T-cell (primary cell): Measurements from ENCODE around the gene DNM3. TPM values are rescaled to one million over a fixed set of nuclear protein-coding genes. Genes with fewer than 3 reads are reported as not detected.
A peak's percentile ranks its signal among the peaks of the same experiment; 100 is the strongest.

Source experiments
- ATAC-seq, 4 experiments: fragments of 200-7000 bp in 3 of 4; fragments of 150-1000 bp in 1 of 4; cut with Tn5 transposase; replicated peaks in 1 of 4; 1 replicate in 3 of 4; 2 replicates in 1 of 4; pipeline ENCODE4 v1.10.0; 2021; ENCODE audit warnings: moderate library complexity in 3 of 4, mild to moderate bottlenecking in 2 of 4, moderate number of reproducible peaks in 1 of 4
- CTCF ChIA-PET, 2 donors: fragments of 300-600 bp; sonication (Branson Sonifier 250); formaldehyde crosslinking; loops; one replicate each; lab custom pipeline; 2022; ENCODE audit warnings: antibody characterized with exemption in 2 of 2; lab: Charles Lee
- POLR2A ChIA-PET, 2 donors: fragments of 300-600 bp; sonication (Branson Sonifier 250); formaldehyde crosslinking; loops; one replicate each; lab custom pipeline; 2022; ENCODE audit warnings: antibody characterized with exemption in 2 of 2; lab: Charles Lee
- DNase-seq, 35 experiments: peaks; one replicate each; pipeline versions ENCODE4 v3.0.0 to v3.0.0-alpha.2; 2013 to 2023
- H3K27ac ChIP-seq: one replicate; pipeline ENCODE4 v1.5.1; 2013; ENCODE audit warnings: low read length
- H3K27me3 ChIP-seq, 2 experiments: replicated peaks in 1 of 2; 1 replicate in 1 of 2; 2 replicates in 1 of 2; pipeline versions ENCODE4 v1.6.1 to v1.7.0; 2013; ENCODE audit warnings: low read length in 1 of 2, mixed read lengths in 1 of 2; ENCODE audit not compliant: control insufficient read depth in 2 of 2, insufficient read depth in 2 of 2; ENCODE audit errors: extremely low read depth in 1 of 2
- H3K36me3 ChIP-seq, 2 donors: 1 replicate in 1 of 2; 2 replicates in 1 of 2; pipeline versions ENCODE4 v1.6.1 to v1.7.0; 2013; ENCODE audit warnings: low read length in 1 of 2; ENCODE audit not compliant: control insufficient read depth in 2 of 2, insufficient read depth in 1 of 2; ENCODE audit errors: extremely low read depth in 1 of 2
- H3K4me1 ChIP-seq, 2 experiments: 1 replicate in 1 of 2; 2 replicates in 1 of 2; pipeline versions ENCODE4 v1.6.1 to v1.7.0; 2013; ENCODE audit warnings: low read length in 2 of 2, mixed read lengths in 1 of 2; ENCODE audit not compliant: insufficient read depth in 2 of 2, control insufficient read depth in 1 of 2; ENCODE audit errors: extremely low read depth in 1 of 2
- H3K4me3 ChIP-seq, 2 donors: 1 replicate in 1 of 2; 2 replicates in 1 of 2; pipeline versions ENCODE4 v1.5.1 to v1.7.0; 2013; ENCODE audit warnings: mild to moderate bottlenecking in 2 of 2, low read length in 1 of 2, moderate library complexity in 1 of 2; ENCODE audit not compliant: control insufficient read depth in 1 of 2; ENCODE audit errors: extremely low read depth in 1 of 2
- H3K9me3 ChIP-seq: 2 replicates; pipeline ENCODE4 v1.7.0; 2013
- H3K27ac Mint-ChIP-seq, 2 donors: one replicate each; pipeline ENCODE4 v1.8.0; 2020 to 2021; ENCODE audit warnings: mild to moderate bottlenecking in 2 of 2, mixed read lengths in 2 of 2
- H3K27me3 Mint-ChIP-seq, 2 donors: one replicate each; pipeline ENCODE4 v1.8.0; 2021 to 2022; ENCODE audit warnings: mixed read lengths in 2 of 2
- H3K36me3 Mint-ChIP-seq: one replicate; pipeline ENCODE4 v1.8.0; 2021; ENCODE audit warnings: mixed read lengths
- H3K4me1 Mint-ChIP-seq, 3 donors: one replicate each; pipeline ENCODE4 v1.8.0; 2020 to 2022; ENCODE audit warnings: mixed read lengths in 3 of 3, mild to moderate bottlenecking in 1 of 3
- H3K4me3 Mint-ChIP-seq, 3 donors: one replicate each; pipeline ENCODE4 v1.8.0; 2020 to 2022; ENCODE audit warnings: mild to moderate bottlenecking in 3 of 3, mixed read lengths in 3 of 3, moderate library complexity in 3 of 3
- H3K9me3 Mint-ChIP-seq, 3 donors: one replicate each; pipeline ENCODE4 v1.8.0; 2020 to 2022; ENCODE audit warnings: mixed read lengths in 3 of 3
- WGBS: methylation state at CpG from one replicate; pipeline ENCODE4 v1.1.5; 2013; ENCODE audit warnings: missing lambda C conversion rate; ENCODE audit not compliant: insufficient coverage; 5-methylcytosine and 5-hydroxymethylcytosine counted together
- total RNA-seq, 35 experiments: library from RNA in 6 of 35; stranded (reverse) in 6 of 35; fragments of 120-200 nt in 1 of 35; gene quantifications; one replicate each; pipeline versions ENCODE4 v1.2.1 to v1.2.4 and lab custom pipeline; 2013 to 2026

The DNM3 gene
- total RNA-seq, 5 donors from 2014 or later (not counting 1 experiment from before 2014, with no cell fraction given): 2.0 to 2.8 (median 2.4) TPM

- Mint-ChIP-seq H3K4me3 (no peak overlapping the region), H3K4me1 (no peaks in the 10 kb centered on the region), H3K9me3 (peaks cover 0 to 5% (median 0%) of the 10 kb centered on the region in 3 donors), H3K27ac (no peak overlapping the region), H3K27me3 (peaks cover 9 to 10% of the 10 kb centered on the region in 2 donors), H3K36me3 (no peaks in the 10 kb centered on the region)
- no peak overlapping the region for H3K4me3 ChIP-seq
- no peak overlapping the region for H3K27ac ChIP-seq
- no peaks in the 10 kb centered on the region for H3K27me3 ChIP-seq
- no peak for DNase-seq
- H3K9me3 ChIP-seq: no peaks in the 10 kb centered on the region
- H3K4me1 ChIP-seq: no peaks in the 10 kb centered on the region
- no peaks in the 10 kb centered on the region for H3K36me3 ChIP-seq
- ChIA-PET CTCF (no interaction called here), POLR2A (no interaction called here)
- WGBS: 89% methylated on average over 3 of the region's 3 CpGs
- ATAC-seq: no peak
Observed at GRCh38 chr1:171972846-171973245, 131.5 kb downstream of the DNM3 start.

DNA sequence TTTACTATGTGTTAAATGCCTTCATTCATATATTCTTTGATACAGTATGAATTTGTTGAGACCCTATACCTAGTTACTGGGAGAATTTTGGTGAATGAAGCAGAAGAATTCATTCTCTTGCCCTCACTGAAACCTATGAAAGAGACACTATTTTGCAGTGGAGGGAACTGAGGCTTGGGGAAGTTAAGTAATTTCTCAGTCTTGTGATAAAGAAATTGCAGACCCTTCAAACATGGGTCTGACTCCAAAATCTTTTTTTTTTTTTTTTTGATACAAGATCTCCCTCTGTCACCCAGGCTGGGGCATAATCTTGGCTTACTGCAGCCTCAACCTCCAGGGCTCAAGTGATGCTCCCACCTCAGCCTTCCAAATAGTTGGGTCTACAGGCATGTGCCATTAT lies 132.1 kb downstream of the DNM3 start:
- ATAC-seq (no peak), DNase-seq (no peak)
- ChIA-PET POLR2A (no interaction called here), CTCF (no interaction called here)
- Histone ChIP-seq H3K27me3 (no peaks in the 10 kb centered on the region), H3K4me1 (no peaks in the 10 kb centered on the region), H3K36me3 (no peaks in the 10 kb centered on the region), H3K27ac (no peak overlapping the region), H3K4me3 (no peak overlapping the region), H3K9me3 (no peaks in the 10 kb centered on the region)
- H3K36me3 Mint-ChIP-seq: no peaks in the 10 kb centered on the region
- H3K4me3 Mint-ChIP-seq: no peak overlapping the region
- H3K27ac Mint-ChIP-seq: no peak overlapping the region
- H3K9me3 Mint-ChIP-seq: peaks cover 0 to 5% (median 0%) of the 10 kb centered on the region in 3 donors
- H3K27me3 Mint-ChIP-seq: peaks cover 9 to 10% of the 10 kb centered on the region in 2 donors
- H3K4me1 Mint-ChIP-seq: no peaks in the 10 kb centered on the region

GRCh38 chr1:171981303-171981702 lies 140.0 kb downstream of the DNM3 start:
- DNase-seq: no peak
- Histone ChIP-seq H3K27me3 (no peaks in the 10 kb centered on the region), H3K4me3 (no peak overlapping the region), H3K9me3 (no peaks in the 10 kb centered on the region), H3K27ac (no peak overlapping the region), H3K36me3 (no peaks in the 10 kb centered on the region), H3K4me1 (no peaks in the 10 kb centered on the region)
- ATAC-seq: no peak
- CTCF ChIA-PET: interaction anchor here in 1 of 2 donors (1.6 kb wide), 1 partner anchor 181 kb away, joined by 4 read pairs; no protein-coding TSS in a partner anchor
- peaks cover 0 to 3% (median 2%) of the 10 kb centered on the region in 3 donors for H3K4me1 Mint-ChIP-seq
- no peak overlapping the region for H3K4me3 Mint-ChIP-seq
- POLR2A ChIA-PET: no interaction called here
- H3K27me3 Mint-ChIP-seq: peaks cover 0 to 2% of the 10 kb centered on the region in 2 donors
- H3K36me3 Mint-ChIP-seq: no peaks in the 10 kb centered on the region
- no peaks in the 10 kb centered on the region for H3K9me3 Mint-ChIP-seq
- H3K27ac Mint-ChIP-seq: no peak overlapping the region

GRCh38 chr1:171983584-171983983 lies 142.3 kb downstream of the DNM3 start:
- Histone ChIP-seq H3K9me3 (no peaks in the 10 kb centered on the region), H3K27me3 (no peaks in the 10 kb centered on the region), H3K36me3 (no peaks in the 10 kb centered on the region), H3K4me3 (no peak overlapping the region), H3K27ac (no peak overlapping the region), H3K4me1 (no peaks in the 10 kb centered on the region)
- no CpG with 5 or more reads among the region's 1 CpG for WGBS
- H3K27ac Mint-ChIP-seq: no peak overlapping the region
- ChIA-PET CTCF (interaction anchor here (0.5 to 5.0 kb wide), 5 partner anchors 182 to 440 kb away, joined by 3 to 30 read pairs (median 5); no protein-coding TSS in a partner anchor), POLR2A (interaction anchor here in 1 of 2 donors (0.6 kb wide), 1 partner anchor 203 kb away, joined by 3 read pairs; no protein-coding TSS in a partner anchor)
- ATAC-seq (no peak), DNase-seq (no peak)
- no peaks in the 10 kb centered on the region for H3K9me3 Mint-ChIP-seq
- no peak overlapping the region for H3K4me3 Mint-ChIP-seq
- no peaks in the 10 kb centered on the region for H3K36me3 Mint-ChIP-seq
- peaks cover 0 to 3% (median 2%) of the 10 kb centered on the region in 3 donors for H3K4me1 Mint-ChIP-seq
- H3K27me3 Mint-ChIP-seq: peaks cover 0 to 2% of the 10 kb centered on the region in 2 donors

DNA sequence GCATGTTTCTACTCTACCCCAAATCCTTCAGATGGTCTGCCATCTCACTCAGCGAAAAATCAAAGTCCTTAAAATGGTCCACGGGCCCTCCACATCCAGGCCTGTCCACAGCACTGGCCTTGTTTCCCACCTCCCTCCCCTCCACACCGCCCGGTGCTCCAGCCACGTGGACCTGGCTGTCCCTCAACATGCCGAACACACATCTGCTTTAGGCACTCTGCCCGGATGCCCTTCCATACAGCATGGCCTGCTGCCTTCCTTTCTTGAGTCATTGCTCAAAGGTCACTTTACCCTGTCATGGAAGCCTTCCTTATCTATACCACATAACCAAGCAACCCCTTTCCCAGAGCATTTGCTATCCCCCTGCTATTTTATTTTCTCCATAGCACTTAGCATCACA lies 143.0 kb downstream of the DNM3 start:
- WGBS: 81% methylated on average over 7 of the region's 7 CpGs
- CTCF ChIA-PET: interaction anchor here (0.5 to 5.0 kb wide), 5 partner anchors 183 to 441 kb away, joined by 3 to 30 read pairs (median 5); no protein-coding TSS in a partner anchor

GRCh38 chr1:171984850-171985485 lies 143.7 kb downstream of the DNM3 start:
- DNase-seq (peak in 4 of 35 experiments; percentile 2 to 59 (median 9)), ATAC-seq (peak in 3 of 4 experiments; percentile 48 to 55 (median 50))
- H3K9me3 ChIP-seq: no peaks in the 10 kb centered on the region
- no peak overlapping the region for H3K4me3 ChIP-seq
- H3K27ac Mint-ChIP-seq: no peak overlapping the region
- no peaks in the 10 kb centered on the region for H3K4me1 ChIP-seq
- H3K4me1 Mint-ChIP-seq: peaks cover 0 to 3% (median 2%) of the 10 kb centered on the region in 3 donors
- ChIA-PET POLR2A (interaction anchor here in 1 of 2 donors (0.6 kb wide), 1 partner anchor 35 kb away, joined by 3 read pairs; no protein-coding TSS in a partner anchor), CTCF (interaction anchor here (0.5 to 5.0 kb wide), 11 partner anchors 14 to 466 kb away, joined by 3 to 30 read pairs (median 3); no protein-coding TSS in a partner anchor)
- H3K27ac ChIP-seq: no peak overlapping the region
- peaks cover 4% of the 10 kb centered on the region for H3K36me3 Mint-ChIP-seq
- 20% methylated on average over 1 of the region's 3 CpGs for WGBS
- H3K27me3 ChIP-seq: no peaks in the 10 kb centered on the region
- H3K4me3 Mint-ChIP-seq: no peak overlapping the region
- H3K36me3 ChIP-seq: no peaks in the 10 kb centered on the region
- H3K9me3 Mint-ChIP-seq: no peaks in the 10 kb centered on the region
- H3K27me3 Mint-ChIP-seq: peaks cover 0 to 2% of the 10 kb centered on the region in 2 donors

More for the DNA sequence above, 143.0 kb downstream of the DNM3 start:
- Histone ChIP-seq H3K27me3 (no peaks in the 10 kb centered on the region), H3K27ac (no peak overlapping the region), H3K4me1 (no peaks in the 10 kb centered on the region), H3K36me3 (no peaks in the 10 kb centered on the region), H3K4me3 (no peak overlapping the region), H3K9me3 (no peaks in the 10 kb centered on the region)
- no peak overlapping the region for H3K4me3 Mint-ChIP-seq
- H3K27ac Mint-ChIP-seq: no peak overlapping the region
- POLR2A ChIA-PET: no interaction called here
- H3K36me3 Mint-ChIP-seq: peaks cover 4% of the 10 kb centered on the region
- H3K27me3 Mint-ChIP-seq: peaks cover 0 to 2% of the 10 kb centered on the region in 2 donors
- H3K9me3 Mint-ChIP-seq: no peaks in the 10 kb centered on the region
- DNase-seq (no peak), ATAC-seq (no peak)
- H3K4me1 Mint-ChIP-seq: peaks cover 0 to 3% (median 2%) of the 10 kb centered on the region in 3 donors
